GM21529 (cell line): Measurements from ENCODE around the gene CST7.
"Not testable (repeated sequence)": the region's sequence is repeated elsewhere in the genome, so short reads cannot be mapped to it uniquely, and the experiment has no call there.

ENCODE experiments used
- ATAC-seq: cut with Tn5 transposase; IDR thresholded peaks from one replicate; pipeline ENCODE4 v1.9.1; 2021; ENCODE audit not compliant: unreplicated experiment

The CST7 gene

GRCh38 chr20:24929259-24929658, 19.8 kb upstream of the CST7 start:
- not testable (repeated sequence) for ATAC-seq

GRCh38 chr20:24929867-24930723, 19.0 kb upstream of the CST7 start:
- ATAC-seq: not testable (repeated sequence)

GRCh38 chr20:24930724-24931688, 18.1 kb upstream of the CST7 start:
- not testable (repeated sequence) for ATAC-seq

- not testable (repeated sequence) for ATAC-seq
Measured at GRCh38 chr20:24931893-24932292, 17.2 kb upstream of the CST7 start.

GRCh38 chr20:24933266-24933908, 15.7 kb upstream of the CST7 start:
- ATAC-seq: no peak

GRCh38 chr20:24934101-24934661, 14.9 kb upstream of the CST7 start:
- ATAC-seq: no peak

- no peak for ATAC-seq
Measured at GRCh38 chr20:24934716-24935115, 14.4 kb upstream of the CST7 start.

- no peak for ATAC-seq
Measured at GRCh38 chr20:24935140-24935539, 13.9 kb upstream of the CST7 start.

GRCh38 chr20:24935766-24936525, 13.1 kb upstream of the CST7 start:
- no peak for ATAC-seq

- ATAC-seq: no peak
Measured at GRCh38 chr20:24936526-24937407, 12.3 kb upstream of the CST7 start.

GRCh38 chr20:24937579-24937978, 11.5 kb upstream of the CST7 start:
- ATAC-seq: no peak

- no peak for ATAC-seq
Measured at GRCh38 chr20:24938498-24938897, 10.6 kb upstream of the CST7 start.

GRCh38 chr20:24939036-24939435, 10.0 kb upstream of the CST7 start:
- ATAC-seq: no peak

- ATAC-seq: no peak
Measured at GRCh38 chr20:24942679-24943078, 6.4 kb upstream of the CST7 start.

GRCh38 chr20:24943196-24943595, 5.9 kb upstream of the CST7 start:
- ATAC-seq: no peak

GRCh38 chr20:24943731-24944130, 5.3 kb upstream of the CST7 start:
- ATAC-seq: no peak

GRCh38 chr20:24946376-24946775, 2.7 kb upstream of the CST7 start:
- ATAC-seq: not testable (repeated sequence)

GRCh38 chr20:24948396-24948938, 602 bp upstream of the CST7 start:
- ATAC-seq: not testable (repeated sequence)

- no peak for ATAC-seq
Measured at GRCh38 chr20:24949756-24950127, 673 bp downstream of the CST7 start.
